AG09309 (cell line): ENCODE data around the gene IER5L.

Experiments
- DNase-seq: peaks from one replicate; pipeline ENCODE4 v3.0.0-alpha.2; 2010; ENCODE audit warnings: low read depth
- H3K4me3 ChIP-seq: 2 replicates; pipeline ENCODE4 v1.5.1; 2011; ENCODE audit warnings: mild to moderate bottlenecking, low read depth, low read length, moderate library complexity; ENCODE audit not compliant: control insufficient read depth
- CTCF ChIP-seq: IDR thresholded peaks from 2 replicates; pipeline ENCODE4 v1.5.1; 2011; ENCODE audit warnings: mild to moderate bottlenecking, low read depth, low read length, inconsistent platforms; ENCODE audit not compliant: insufficient read depth, control insufficient read depth; ENCODE audit errors: missing control alignments

The IER5L gene

GRCh38 chr9:129187042-129187441 lies 9.0 kb upstream of the IER5L start:
- no peak overlapping the region for H3K4me3 ChIP-seq
- no peak for TF ChIP-seq CTCF
- DNase-seq = no peak

- no peak overlapping the region for H3K4me3 ChIP-seq
- DNase-seq = no peak
- TF ChIP-seq CTCF = no peak
These were observed 7.9 kb upstream of the IER5L start for GRCh38 chr9:129185991-129186390.

GRCh38 chr9:129185402-129185801 lies 7.3 kb upstream of the IER5L start:
- H3K4me3 ChIP-seq = no peak overlapping the region
- no peak for DNase-seq

GRCh38 chr9:129184596-129185122 lies 6.6 kb upstream of the IER5L start:
- no peak for DNase-seq

More at GRCh38 chr9:129185402-129185801, 7.3 kb upstream of the IER5L start:
- TF ChIP-seq CTCF = no peak

GRCh38 chr9:129184219-129184524 lies 6.1 kb upstream of the IER5L start:
- H3K4me3 ChIP-seq = no peak overlapping the region
- no peak for DNase-seq
- no peak for TF ChIP-seq CTCF

More at GRCh38 chr9:129184596-129185122, 6.6 kb upstream of the IER5L start:
- no peak for TF ChIP-seq CTCF
- H3K4me3 ChIP-seq = no peak overlapping the region

GRCh38 chr9:129183495-129184218 lies 5.6 kb upstream of the IER5L start:
- H3K4me3 ChIP-seq = no peak overlapping the region
- no peak for TF ChIP-seq CTCF
- DNase-seq = no peak
